ENCODE data around the gene UNC119B. TPM values are rescaled to one million over a fixed set of nuclear protein-coding genes. Genes with fewer than 3 reads are reported as not detected.

UNC119B gene
- total RNA-seq, 4 donors from 2014 or later: 44.1 to 65.3 (median 61.6) TPM

GRCh38 chr12:120761519-120761934, 51.3 kb downstream of the UNC119B start:
- H3K9me3 ChIP-seq: no peaks in the 10 kb centered on the region
- H3K36me3 ChIP-seq: peaks cover 0 to 5% of the 10 kb centered on the region in 2 donors
- TF ChIP-seq CTCF (IDR thresholded peaks at IDR 0.05) (no peak), POLR2A (IDR thresholded peaks at IDR 0.05) (no peak)
- peaks cover 33% of the 10 kb centered on the region in 2 donors for H3K4me1 ChIP-seq
- intact Hi-C loops (cut with DNase I): no loop called here
- peak; percentile 65 to 67 for DNase-seq
- no peaks in the 10 kb centered on the region for H3K27me3 ChIP-seq
- peak overlapping the region; percentile 88 to 94 (median 94) for H3K27ac ChIP-seq
- H3K4me3 ChIP-seq (replicated peaks in 1 of 3): no peak overlapping the region
- 14 to 21% methylated on average over 9 of the region's 9 CpGs for WGBS, 2 donors

GRCh38 chr12:120762086-120762485, 51.8 kb downstream of the UNC119B start:
- TF ChIP-seq POLR2A (IDR thresholded peaks at IDR 0.05): peak in 1 of 2 donors; percentile 18
- no peak for TF ChIP-seq CTCF (IDR thresholded peaks at IDR 0.05)
- WGBS, 2 donors: 38% methylated on average over 6 of the region's 6 CpGs
- peaks cover 37 to 39% of the 10 kb centered on the region in 2 donors for H3K4me1 ChIP-seq
- intact Hi-C loops (cut with DNase I): no loop called here
- peaks cover 0 to 5% of the 10 kb centered on the region in 2 donors for H3K36me3 ChIP-seq
- peak overlapping the region; percentile 88 to 94 (median 94) for H3K27ac ChIP-seq
- H3K9me3 ChIP-seq: no peaks in the 10 kb centered on the region
- H3K4me3 ChIP-seq (replicated peaks in 1 of 3): no peak overlapping the region
- DNase-seq: peak; percentile 58 to 63
- no peaks in the 10 kb centered on the region for H3K27me3 ChIP-seq

- 63 to 81% methylated on average over 3 of the region's 3 CpGs for WGBS, 2 donors
- TF ChIP-seq CTCF (IDR thresholded peaks at IDR 0.05): no peak
- TF ChIP-seq POLR2A (IDR thresholded peaks at IDR 0.05): no peak
- DNase-seq: no peak
- no peaks in the 10 kb centered on the region for H3K9me3 ChIP-seq
- no peak overlapping the region for H3K4me3 ChIP-seq (replicated peaks in 1 of 3)
- peaks cover 45 to 50% of the 10 kb centered on the region in 2 donors for H3K4me1 ChIP-seq
- H3K27me3 ChIP-seq: no peaks in the 10 kb centered on the region
- peaks cover 0 to 5% of the 10 kb centered on the region in 2 donors for H3K36me3 ChIP-seq
- peak overlapping the region in 2 of 3 donors; percentile 94 for H3K27ac ChIP-seq
- intact Hi-C loops (cut with DNase I): no loop called here
These were observed 53.0 kb downstream of the UNC119B start for GRCh38 chr12:120763250-120763649.

- TF ChIP-seq POLR2A (IDR thresholded peaks at IDR 0.05): no peak
- TF ChIP-seq CTCF (IDR thresholded peaks at IDR 0.05): no peak
- peak overlapping the region in 2 of 3 donors; percentile 82 to 99 for H3K27ac ChIP-seq
- no peak overlapping the region for H3K4me3 ChIP-seq (replicated peaks in 1 of 3)
- intact Hi-C loops (cut with DNase I): no loop called here
- peaks cover 57 to 60% of the 10 kb centered on the region in 2 donors for H3K4me1 ChIP-seq
- peaks cover 0 to 5% of the 10 kb centered on the region in 2 donors for H3K36me3 ChIP-seq
- no peak for DNase-seq
- H3K9me3 ChIP-seq: no peaks in the 10 kb centered on the region
- WGBS, 2 donors: 91% methylated on average over 9 of the region's 9 CpGs
- H3K27me3 ChIP-seq: no peaks in the 10 kb centered on the region
These were observed 54.6 kb downstream of the UNC119B start for GRCh38 chr12:120764816-120765215.

GRCh38 chr12:120766566-120766965, 56.3 kb downstream of the UNC119B start:
- Histone ChIP-seq H3K36me3 (peaks cover 0 to 5% of the 10 kb centered on the region in 2 donors), H3K9me3 (no peaks in the 10 kb centered on the region), H3K27ac (peak overlapping the region; percentile 82 to 99 (median 86)), H3K4me3 (replicated peaks in 1 of 3) (no peak overlapping the region), H3K27me3 (no peaks in the 10 kb centered on the region), H3K4me1 (peaks cover 46 to 48% of the 10 kb centered on the region in 2 donors)
- TF ChIP-seq CTCF (IDR thresholded peaks at IDR 0.05) (no peak), POLR2A (IDR thresholded peaks at IDR 0.05) (no peak)
- no peak for DNase-seq
- intact Hi-C loops (cut with DNase I): no loop called here
- 75 to 91% methylated on average over 5 of the region's 5 CpGs for WGBS, 2 donors
